Neural cell (in vitro differentiated cells): ENCODE measurements around the gene CDNF. TPM values are rescaled to one million over a fixed set of nuclear protein-coding genes. Genes with fewer than 3 reads are reported as not detected.

Experiments
- H2AFZ ChIP-seq: fragments of 200-600, 300-800 bp; sonication (generic), shearing (Covaris generic); 2 replicates; pipeline ENCODE4 v1.6.0; 2014; ENCODE audit warnings: low read depth, mild to moderate bottlenecking, antibody characterized with exemption, low read length, moderate library complexity
- H3F3A ChIP-seq: fragments of 200-600 bp; shearing (Covaris generic); 2 replicates; pipeline ENCODE4 v1.6.1; 2016; ENCODE audit warnings: mild to moderate bottlenecking, moderate library complexity, mixed read lengths, antibody characterized with exemption, low read length; ENCODE audit not compliant: insufficient read depth, poor library complexity, severe bottlenecking
- H3K27ac ChIP-seq: fragments of 200-600, 300-800 bp; sonication (generic), shearing (Covaris generic); 2 replicates; pipeline ENCODE4 v1.5.1; 2014; ENCODE audit warnings: mild to moderate bottlenecking, low read length, moderate library complexity
- H3K27me3 ChIP-seq: fragments of 300-800, 200-600 bp; sonication (generic), shearing (Covaris generic); 2 replicates; pipeline ENCODE4 v1.6.0; 2014; ENCODE audit warnings: mild to moderate bottlenecking, low read depth, low read length, moderate library complexity; ENCODE audit not compliant: insufficient read depth
- H3K36me3 ChIP-seq: fragments of 300-800, 200-600 bp; sonication (generic), shearing (Covaris generic); 2 replicates; pipeline ENCODE4 v1.5.1; 2014; ENCODE audit warnings: mild to moderate bottlenecking, antibody characterized with exemption, low read length, moderate library complexity; ENCODE audit not compliant: insufficient read depth
- H3K4me2 ChIP-seq: fragments of 300-800, 200-600 bp; sonication (generic), shearing (Covaris generic); 2 replicates; pipeline ENCODE4 v1.6.0; 2014; ENCODE audit warnings: mild to moderate bottlenecking, low read length
- H3K4me3 ChIP-seq: fragments of 300-800, 200-600 bp; sonication (generic), shearing (Covaris generic); 2 replicates; pipeline ENCODE4 v1.5.1; 2014; ENCODE audit warnings: mild to moderate bottlenecking, low read length, moderate library complexity
- H3K79me2 ChIP-seq: fragments of 200-600 bp; shearing (Covaris generic); replicated peaks from 2 replicates; pipeline ENCODE4 v1.6.0; 2014; ENCODE audit warnings: mild to moderate bottlenecking, low read length, moderate library complexity; ENCODE audit not compliant: insufficient read depth
- H3K9ac ChIP-seq: fragments of 300-800, 200-600 bp; sonication (generic), shearing (Covaris generic); 2 replicates; pipeline ENCODE4 v1.6.1; 2016; ENCODE audit warnings: mild to moderate bottlenecking, low read length, mixed read lengths
- H3K9me2 ChIP-seq: fragments of 200-600 bp; shearing (Covaris generic); 2 replicates; pipeline ENCODE4 v1.6.1; 2016; ENCODE audit warnings: mild to moderate bottlenecking, low read length, mixed read lengths; ENCODE audit not compliant: insufficient read depth
- H3K9me3 ChIP-seq: fragments of 200-600, 300-800 bp; sonication (generic), shearing (Covaris generic); 2 replicates; pipeline ENCODE4 v1.6.1; 2016; ENCODE audit warnings: mild to moderate bottlenecking, mixed run types, low read length, moderate library complexity, mixed read lengths
- H4K20me1 ChIP-seq: fragments of 200-600 bp; shearing (Covaris generic); 2 replicates; pipeline ENCODE4 v1.6.1; 2016; ENCODE audit warnings: mild to moderate bottlenecking, mixed run types; ENCODE audit not compliant: insufficient read depth
- CTCF ChIP-seq: fragments of 450-650 bp; IDR thresholded peaks from 2 replicates; pipeline ENCODE4 v1.5.1; 2014; ENCODE audit warnings: antibody characterized with exemption, mild to moderate bottlenecking, moderate library complexity; ENCODE audit not compliant: poor library complexity, severe bottlenecking
- EP300 ChIP-seq: fragments of 450-650 bp; conservative IDR thresholded peaks from 2 replicates; pipeline ENCODE4 v1.6.1; 2014; ENCODE audit warnings: antibody characterized with exemption, mild to moderate bottlenecking, moderate library complexity; ENCODE audit not compliant: poor library complexity, severe bottlenecking
- EZH2 ChIP-seq: fragments of 200-600, 300-800 bp; shearing (Covaris generic), sonication (generic); IDR thresholded peaks from 2 replicates; pipeline ENCODE4 v1.6.1; 2014; ENCODE audit warnings: antibody characterized with exemption, low read length, borderline replicate concordance, mild to moderate bottlenecking; ENCODE audit not compliant: insufficient read depth, poor library complexity, severe bottlenecking
- MXI1 ChIP-seq: fragments of 450-650 bp; conservative IDR thresholded peaks from 2 replicates; pipeline ENCODE4 v1.6.1; 2014; ENCODE audit warnings: antibody characterized with exemption, mild to moderate bottlenecking; ENCODE audit not compliant: poor library complexity, severe bottlenecking
- POLR2AphosphoS5 ChIP-seq: IDR thresholded peaks from 2 replicates; pipeline ENCODE4 v1.6.1; 2012
- RAD21 ChIP-seq: fragments of 450-650 bp; conservative IDR thresholded peaks from 2 replicates; pipeline ENCODE4 v1.6.1; 2014; ENCODE audit warnings: antibody characterized with exemption, mild to moderate bottlenecking, moderate library complexity
- REST ChIP-seq: IDR thresholded peaks from 2 replicates; pipeline ENCODE4 v1.6.1; 2012; ENCODE audit warnings: borderline replicate concordance
- SMC3 ChIP-seq: fragments of 450-650 bp; conservative IDR thresholded peaks from 2 replicates; pipeline ENCODE4 v1.6.1; 2014; ENCODE audit warnings: antibody characterized with exemption, mild to moderate bottlenecking, moderate library complexity; ENCODE audit not compliant: poor library complexity
- TAF1 ChIP-seq: IDR thresholded peaks from 2 replicates; pipeline ENCODE4 v1.6.1; 2012; ENCODE audit warnings: low read depth
- polyA plus RNA-seq: library from polyadenylated mRNA; depleted of rRNA; stranded (reverse); fragments of >200 nt; gene quantifications from 2 replicates; pipeline ENCODE4 v1.2.3, GENCODE V29; 2014

Gene CDNF
- polyA plus RNA-seq, 1 donor from 2014 or later: 1.5 TPM

- Histone ChIP-seq H3K9me3 (no peaks in the 10 kb centered on the region), H3K9me2 (no peaks in the 10 kb centered on the region), H3K9ac (no peak overlapping the region), H3K4me3 (no peak overlapping the region), H3K27ac (no peak overlapping the region), H4K20me1 (no peaks in the 10 kb centered on the region), H3K36me3 (no peaks in the 10 kb centered on the region), H3K4me2 (no peak overlapping the region), H3K79me2 (no peaks in the 10 kb centered on the region), H2AFZ (no peak overlapping the region), H3K27me3 (no peaks in the 10 kb centered on the region), H3F3A (no peaks in the 10 kb centered on the region)
- TF ChIP-seq RAD21 (no peak), CTCF (no peak), POLR2AphosphoS5 (no peak), MXI1 (no peak), SMC3 (no peak), REST (no peak), EP300 (no peak)
Measured at GRCh38 chr10:14855453-14855852, 17.6 kb upstream of the CDNF start.

GRCh38 chr10:14852236-14852635 is 14.4 kb upstream of the CDNF start:
- no peak overlapping the region for H3K9ac ChIP-seq
- H3K4me2 ChIP-seq: no peak overlapping the region
- TF ChIP-seq RAD21 (no peak), SMC3 (no peak), EZH2 (no peak), REST (no peak), CTCF (no peak), MXI1 (no peak), POLR2AphosphoS5 (no peak), TAF1 (no peak), EP300 (no peak)
- H3K9me3 ChIP-seq: no peaks in the 10 kb centered on the region
- H3K4me3 ChIP-seq: no peak overlapping the region
- H3K36me3 ChIP-seq: no peaks in the 10 kb centered on the region
- H3K27me3 ChIP-seq: no peaks in the 10 kb centered on the region
- no peaks in the 10 kb centered on the region for H3K9me2 ChIP-seq
- no peak overlapping the region for H3K27ac ChIP-seq
- H3K79me2 ChIP-seq: no peaks in the 10 kb centered on the region
- H4K20me1 ChIP-seq: no peaks in the 10 kb centered on the region
- H2AFZ ChIP-seq: no peak overlapping the region
- H3F3A ChIP-seq: no peaks in the 10 kb centered on the region
